Measurements from ENCODE around the gene CDKN2C.
"Not testable (repeated sequence)": the region's sequence is repeated elsewhere in the genome, so short reads cannot be mapped to it uniquely, and the experiment has no call there.

The CDKN2C gene

DNA sequence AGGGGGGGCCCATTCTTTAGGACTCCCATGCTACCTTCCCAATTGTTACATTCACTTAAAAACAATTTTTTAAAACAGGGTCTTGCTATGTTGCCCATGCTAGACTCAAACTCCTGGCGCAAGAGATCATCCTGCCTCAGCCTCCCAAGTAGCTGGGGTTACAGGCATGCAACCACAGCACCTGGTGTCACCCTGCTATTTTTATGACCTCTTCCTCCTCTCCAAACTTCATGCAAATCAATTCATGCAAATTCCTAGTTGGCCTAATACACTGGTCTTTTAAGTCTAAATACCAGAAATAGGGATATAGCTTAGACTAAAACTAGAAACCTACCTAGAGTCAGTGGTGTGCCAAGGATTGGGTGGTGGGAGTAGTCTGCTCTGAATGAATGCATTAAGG lies 30.1 kb downstream of the CDKN2C start:
- H3K4me3 ChIP-seq (ENCODE audit: low read length) = no peak overlapping the region
- WGBS = 91% methylated on average over 1 of the region's 1 CpG

DNA sequence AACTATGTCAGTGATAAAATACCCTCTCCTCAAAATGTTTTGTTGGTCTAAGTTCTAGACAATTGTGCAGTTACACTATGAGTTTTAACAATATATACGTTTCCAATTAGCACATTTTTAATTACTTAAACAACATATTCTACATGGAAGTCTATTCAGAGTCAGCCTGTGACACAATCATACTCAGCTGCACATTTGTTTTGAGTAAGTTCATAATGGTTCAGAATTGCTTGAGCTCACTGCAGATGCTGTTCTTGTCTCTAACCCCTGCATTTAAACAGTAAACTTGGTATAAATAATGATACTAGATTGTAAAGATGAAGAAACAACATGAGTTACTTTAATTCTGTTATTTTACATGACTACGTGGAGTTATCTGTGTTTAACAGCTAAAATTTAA lies 30.6 kb downstream of the CDKN2C start:
- Histone ChIP-seq H3K36me3 (ENCODE audit: insufficient read depth, low read length) (no peaks in the 10 kb centered on the region), H3K9me3 (ENCODE audit: insufficient read depth, low read depth, low read length) (no peaks in the 10 kb centered on the region), H3K27me3 (ENCODE audit: insufficient read depth, low read length) (no peaks in the 10 kb centered on the region), H3K27ac (ENCODE audit: low read depth, low read length) (no peak overlapping the region), H3K9ac (ENCODE audit: low read depth, low read length) (no peak overlapping the region), H3K4me1 (ENCODE audit: insufficient read depth, low read length) (no peaks in the 10 kb centered on the region), H3K4me3 (ENCODE audit: low read length) (no peak overlapping the region)
- WGBS = 75% methylated on average over 1 of the region's 2 CpGs

More for the DNA sequence above, 30.1 kb downstream of the CDKN2C start:
- Histone ChIP-seq H3K27ac (ENCODE audit: low read depth, low read length) (no peak overlapping the region), H3K9ac (ENCODE audit: low read depth, low read length) (no peak overlapping the region), H3K4me1 (ENCODE audit: insufficient read depth, low read length) (no peaks in the 10 kb centered on the region), H3K36me3 (ENCODE audit: insufficient read depth, low read length) (no peaks in the 10 kb centered on the region), H3K9me3 (ENCODE audit: insufficient read depth, low read depth, low read length) (no peaks in the 10 kb centered on the region), H3K27me3 (ENCODE audit: insufficient read depth, low read length) (no peaks in the 10 kb centered on the region)

DNA sequence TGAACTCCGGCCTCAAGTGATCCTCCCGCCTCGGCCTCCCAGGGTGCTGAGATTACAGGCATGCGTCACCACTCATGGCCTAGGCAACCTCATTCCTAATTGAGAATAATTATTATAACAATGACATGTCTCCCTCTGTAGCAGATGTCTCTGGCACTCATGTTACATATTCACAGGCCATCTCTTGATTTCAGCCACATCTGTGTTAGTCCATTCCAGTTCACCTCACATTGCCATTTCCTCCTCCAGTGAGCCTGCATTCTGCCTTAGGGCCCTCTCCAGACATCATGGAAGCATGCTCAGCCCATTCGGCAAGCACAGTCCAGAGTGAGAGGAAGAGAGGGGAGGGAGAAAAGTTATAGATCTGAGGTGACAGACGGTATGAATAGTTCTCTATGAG lies 32.5 kb downstream of the CDKN2C start:
- no peaks in the 10 kb centered on the region for H3K4me1 ChIP-seq (ENCODE audit: insufficient read depth, low read length)
- no peaks in the 10 kb centered on the region for H3K9me3 ChIP-seq (ENCODE audit: insufficient read depth, low read depth, low read length)
- no peak overlapping the region for H3K9ac ChIP-seq (ENCODE audit: low read depth, low read length)
- no peak overlapping the region for H3K4me3 ChIP-seq (ENCODE audit: low read length)
- WGBS = 92% methylated on average over 6 of the region's 6 CpGs
- no peaks in the 10 kb centered on the region for H3K27me3 ChIP-seq (ENCODE audit: insufficient read depth, low read length)
- H3K27ac ChIP-seq (ENCODE audit: low read depth, low read length) = no peak overlapping the region
- H3K36me3 ChIP-seq (ENCODE audit: insufficient read depth, low read length) = no peaks in the 10 kb centered on the region

DNA sequence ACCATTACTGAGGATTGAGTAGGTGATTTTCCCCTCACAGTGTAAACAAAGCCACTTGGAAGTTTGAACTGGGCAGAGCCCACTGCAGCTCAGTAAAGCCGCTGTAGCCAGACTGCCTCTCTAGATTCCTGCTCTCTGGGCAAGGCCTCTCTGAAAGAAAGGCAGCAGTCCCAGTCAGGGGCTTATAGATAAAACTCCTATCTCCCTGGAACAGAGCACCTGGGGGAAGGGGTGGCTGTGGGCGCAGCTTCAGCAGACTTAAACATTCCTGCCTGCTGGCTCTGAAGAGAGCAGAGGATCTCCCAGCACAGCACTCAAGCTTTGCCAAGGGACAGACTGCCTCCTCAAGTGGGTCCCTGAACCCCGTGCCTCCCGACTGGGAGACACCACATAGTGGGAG lies 35.5 kb downstream of the CDKN2C start:
- H3K27ac ChIP-seq (ENCODE audit: low read depth, low read length); H3K27me3 ChIP-seq (ENCODE audit: insufficient read depth, low read length); H3K9me3 ChIP-seq (ENCODE audit: insufficient read depth, low read depth, low read length); H3K4me3 ChIP-seq (ENCODE audit: low read length); H3K36me3 ChIP-seq (ENCODE audit: insufficient read depth, low read length); H3K4me1 ChIP-seq (ENCODE audit: insufficient read depth, low read length); H3K9ac ChIP-seq (ENCODE audit: low read depth, low read length): not testable (repeated sequence)
- WGBS = 86% methylated on average over 4 of the region's 4 CpGs

DNA sequence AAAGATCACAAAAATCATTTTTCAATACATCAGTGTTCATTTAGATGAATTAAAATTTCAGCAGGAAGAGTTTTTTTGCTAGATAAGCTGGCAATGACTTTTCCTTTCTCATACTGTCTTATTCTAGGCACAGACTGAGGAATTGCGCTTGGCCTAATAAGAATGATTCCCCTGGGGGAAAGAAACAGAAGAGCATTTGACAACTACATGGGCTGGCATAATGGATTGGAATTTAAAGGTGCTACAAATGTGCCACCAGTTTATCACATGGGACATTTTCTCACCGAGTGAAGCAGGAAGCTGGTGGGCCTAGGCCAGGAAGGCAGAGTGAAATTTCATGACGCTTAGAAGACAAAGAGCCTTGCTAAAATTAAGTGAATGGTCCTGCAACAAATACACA lies 39.3 kb downstream of the CDKN2C start:
- no peaks in the 10 kb centered on the region for H3K4me1 ChIP-seq (ENCODE audit: insufficient read depth, low read length)
- WGBS = 82% methylated on average over 3 of the region's 3 CpGs
- no peak overlapping the region for H3K4me3 ChIP-seq (ENCODE audit: low read length)
- H3K36me3 ChIP-seq (ENCODE audit: insufficient read depth, low read length) = no peaks in the 10 kb centered on the region
- no peaks in the 10 kb centered on the region for H3K27me3 ChIP-seq (ENCODE audit: insufficient read depth, low read length)
- H3K9me3 ChIP-seq (ENCODE audit: insufficient read depth, low read depth, low read length) = no peaks in the 10 kb centered on the region
- H3K27ac ChIP-seq (ENCODE audit: low read depth, low read length) = no peak overlapping the region
- no peak overlapping the region for H3K9ac ChIP-seq (ENCODE audit: low read depth, low read length)

DNA sequence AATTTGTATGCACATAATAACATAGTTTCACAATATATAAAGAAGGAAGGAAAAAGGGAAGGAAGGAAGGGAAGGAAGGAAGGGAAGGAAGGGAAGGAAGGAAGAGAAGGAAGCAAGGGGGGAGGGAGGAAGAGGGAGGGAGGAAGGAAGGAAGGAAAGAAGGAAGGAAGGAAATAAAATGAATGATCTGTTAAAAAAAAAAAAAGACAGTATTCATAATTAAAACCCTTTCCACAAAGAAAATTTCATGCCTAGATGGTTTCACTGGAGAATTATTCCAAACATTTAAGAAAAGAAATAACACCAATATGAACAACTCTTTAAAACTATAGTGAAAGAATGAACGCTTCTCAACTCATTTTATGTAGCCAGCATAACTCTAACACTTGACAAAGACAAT lies 44.8 kb downstream of the CDKN2C start:
- Histone ChIP-seq H3K36me3 (ENCODE audit: insufficient read depth, low read length) (no peaks in the 10 kb centered on the region), H3K4me3 (ENCODE audit: low read length) (no peak overlapping the region), H3K9me3 (ENCODE audit: insufficient read depth, low read depth, low read length) (no peaks in the 10 kb centered on the region), H3K27me3 (ENCODE audit: insufficient read depth, low read length) (no peaks in the 10 kb centered on the region), H3K27ac (ENCODE audit: low read depth, low read length) (no peak overlapping the region), H3K4me1 (ENCODE audit: insufficient read depth, low read length) (no peaks in the 10 kb centered on the region), H3K9ac (ENCODE audit: low read depth, low read length) (no peak overlapping the region)
- WGBS = 82% methylated on average over 1 of the region's 1 CpG

DNA sequence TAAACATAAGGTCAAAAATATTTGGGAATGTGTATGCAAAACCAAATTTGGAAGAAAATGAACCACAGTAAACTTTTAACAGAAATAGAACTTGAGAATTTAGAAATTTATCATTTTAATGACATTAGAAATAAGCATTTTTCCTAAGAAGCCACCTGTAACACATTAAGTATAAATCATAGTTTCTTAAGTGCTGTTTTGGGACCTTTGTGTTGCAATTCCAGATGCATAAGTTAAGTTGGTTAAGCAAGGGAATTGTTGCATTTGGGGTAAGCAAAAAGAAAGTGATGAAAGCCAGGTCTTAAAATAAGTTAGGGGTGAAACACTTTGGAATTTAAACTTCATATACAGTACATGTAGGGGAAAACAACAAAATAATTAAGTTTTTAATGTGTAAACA lies 49.8 kb downstream of the CDKN2C start:
- no peaks in the 10 kb centered on the region; the same call in 1 of the 2 replicates for H3K9me3 ChIP-seq (ENCODE audit: insufficient read depth, low read depth, low read length)

More for the DNA sequence above, 49.8 kb downstream of the CDKN2C start:
- H3K4me3 ChIP-seq (ENCODE audit: low read length) = no peak overlapping the region
- no peaks in the 10 kb centered on the region for H3K4me1 ChIP-seq (ENCODE audit: insufficient read depth, low read length)
- no peaks in the 10 kb centered on the region for H3K36me3 ChIP-seq (ENCODE audit: insufficient read depth, low read length)
- H3K9ac ChIP-seq (ENCODE audit: low read depth, low read length) = no peak overlapping the region
- no peak overlapping the region for H3K27ac ChIP-seq (ENCODE audit: low read depth, low read length)
- H3K27me3 ChIP-seq (ENCODE audit: insufficient read depth, low read length) = no peaks in the 10 kb centered on the region

All from HUES64 (cell line).